ENCODE data around the gene RNF141.

RNF141 gene

DNA sequence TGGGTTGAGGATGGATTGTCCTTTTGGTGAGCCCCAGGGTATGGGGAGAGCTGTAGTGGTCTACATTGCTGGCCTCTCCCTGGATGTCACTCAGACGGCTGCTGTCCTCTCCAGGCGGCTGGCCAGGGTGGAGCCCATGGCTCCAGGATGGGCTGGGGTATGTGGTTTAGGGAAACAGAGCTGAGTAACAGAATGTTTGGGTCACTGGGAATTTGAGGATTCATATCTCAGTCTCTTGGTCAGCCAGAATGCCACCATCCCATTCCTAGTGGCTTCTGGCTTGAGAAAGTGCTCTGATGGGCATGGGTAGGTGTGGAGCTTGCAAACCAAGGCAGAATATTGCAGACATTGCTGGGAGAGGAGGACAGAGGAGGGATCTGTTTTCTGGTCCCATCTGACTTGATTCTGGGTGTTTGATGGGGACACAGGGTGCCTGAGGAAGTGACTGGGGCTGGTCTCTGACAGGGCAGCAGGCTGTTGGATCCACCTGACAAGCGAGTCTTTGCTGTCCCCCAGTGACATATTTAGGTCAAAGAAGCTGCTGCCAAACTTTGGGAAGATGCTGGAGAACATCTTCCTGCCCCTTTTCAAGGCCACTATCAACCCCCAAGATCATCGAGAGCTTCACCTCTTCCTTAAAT lies 44.6 kb downstream of the RNF141 start:
- Histone ChIP-seq H3K27me3 (ENCODE audit: low read depth, low read length) (no peaks in the 10 kb centered on the region), H3K27ac (ENCODE audit: low read length) (no peak overlapping the region), H3K4me1 (ENCODE audit: control insufficient read depth in 1 of 2, insufficient read depth in 2 of 2, low read length in 2 of 2) (no peaks in the 10 kb centered on the region), H3K4me3 (ENCODE audit: low read depth in 1 of 2, low read length in 2 of 2) (no peak overlapping the region), H3K9me3 (ENCODE audit: control insufficient read depth in 1 of 2, low read length in 2 of 2) (no peaks in the 10 kb centered on the region), H3K36me3 (ENCODE audit: control insufficient read depth in 1 of 2, insufficient read depth in 2 of 2, low read length in 2 of 2) (peaks cover 25% of the 10 kb centered on the region in 2 donors)

DNA sequence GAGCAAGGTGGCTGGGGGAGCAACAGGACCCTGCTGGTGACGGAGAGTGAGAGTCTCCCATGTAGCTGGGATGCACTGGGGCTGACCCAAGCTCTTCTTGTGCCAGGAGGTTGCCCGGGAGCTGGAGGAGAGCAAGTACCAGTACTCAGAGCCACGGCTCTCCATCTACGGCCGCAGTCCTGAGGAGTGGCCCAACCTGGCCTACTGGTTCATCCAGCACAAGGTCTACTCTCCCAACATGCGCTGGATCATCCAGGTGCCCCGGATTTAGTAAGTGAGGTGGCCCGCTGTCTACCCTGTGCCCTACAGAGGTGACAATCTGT lies 45.6 kb downstream of the RNF141 start:
- no peaks in the 10 kb centered on the region for H3K4me1 ChIP-seq (ENCODE audit: control insufficient read depth in 1 of 2, insufficient read depth in 2 of 2, low read length in 2 of 2)
- H3K9me3 ChIP-seq (ENCODE audit: control insufficient read depth in 1 of 2, low read length in 2 of 2): no peaks in the 10 kb centered on the region
- no peak overlapping the region for H3K27ac ChIP-seq (ENCODE audit: low read length)
- peaks cover 20 to 25% of the 10 kb centered on the region in 2 donors for H3K36me3 ChIP-seq (ENCODE audit: control insufficient read depth in 1 of 2, insufficient read depth in 2 of 2, low read length in 2 of 2)
- no peak overlapping the region for H3K4me3 ChIP-seq (ENCODE audit: low read depth in 1 of 2, low read length in 2 of 2)
- no peaks in the 10 kb centered on the region for H3K27me3 ChIP-seq (ENCODE audit: low read depth, low read length)

GRCh38 chr11:10494636-10495463 lies 46.1 kb downstream of the RNF141 start:
- Histone ChIP-seq H3K27me3 (ENCODE audit: low read depth, low read length) (no peaks in the 10 kb centered on the region), H3K27ac (ENCODE audit: low read length) (no peak overlapping the region), H3K36me3 (ENCODE audit: control insufficient read depth in 1 of 2, insufficient read depth in 2 of 2, low read length in 2 of 2) (peaks cover 15 to 22% of the 10 kb centered on the region in 2 donors), H3K9me3 (ENCODE audit: control insufficient read depth in 1 of 2, low read length in 2 of 2) (no peaks in the 10 kb centered on the region), H3K4me1 (ENCODE audit: control insufficient read depth in 1 of 2, insufficient read depth in 2 of 2, low read length in 2 of 2) (no peaks in the 10 kb centered on the region), H3K4me3 (ENCODE audit: low read depth in 1 of 2, low read length in 2 of 2) (no peak overlapping the region)

- H3K27ac ChIP-seq (ENCODE audit: low read length): no peak overlapping the region
- H3K4me3 ChIP-seq (ENCODE audit: low read depth in 1 of 2, low read length in 2 of 2): no peak overlapping the region
- H3K36me3 ChIP-seq (ENCODE audit: control insufficient read depth in 1 of 2, insufficient read depth in 2 of 2, low read length in 2 of 2): peaks cover 12 to 16% of the 10 kb centered on the region in 2 donors
These were observed 47.8 kb downstream of the RNF141 start for GRCh38 chr11:10493041-10493663.

GRCh38 chr11:10492084-10492483 lies 48.9 kb downstream of the RNF141 start:
- Histone ChIP-seq H3K9me3 (ENCODE audit: control insufficient read depth in 1 of 2, low read length in 2 of 2) (no peaks in the 10 kb centered on the region), H3K27ac (ENCODE audit: low read length) (no peak overlapping the region), H3K4me1 (ENCODE audit: control insufficient read depth in 1 of 2, insufficient read depth in 2 of 2, low read length in 2 of 2) (no peaks in the 10 kb centered on the region), H3K36me3 (ENCODE audit: control insufficient read depth in 1 of 2, insufficient read depth in 2 of 2, low read length in 2 of 2) (peaks cover 12 to 16% of the 10 kb centered on the region in 2 donors), H3K4me3 (ENCODE audit: low read depth in 1 of 2, low read length in 2 of 2) (no peak overlapping the region), H3K27me3 (ENCODE audit: low read depth, low read length) (no peaks in the 10 kb centered on the region)

More at GRCh38 chr11:10493041-10493663, 47.8 kb downstream of the RNF141 start:
- H3K9me3 ChIP-seq (ENCODE audit: control insufficient read depth in 1 of 2, low read length in 2 of 2): no peaks in the 10 kb centered on the region
- no peaks in the 10 kb centered on the region for H3K27me3 ChIP-seq (ENCODE audit: low read depth, low read length)
- no peaks in the 10 kb centered on the region for H3K4me1 ChIP-seq (ENCODE audit: control insufficient read depth in 1 of 2, insufficient read depth in 2 of 2, low read length in 2 of 2)

DNA sequence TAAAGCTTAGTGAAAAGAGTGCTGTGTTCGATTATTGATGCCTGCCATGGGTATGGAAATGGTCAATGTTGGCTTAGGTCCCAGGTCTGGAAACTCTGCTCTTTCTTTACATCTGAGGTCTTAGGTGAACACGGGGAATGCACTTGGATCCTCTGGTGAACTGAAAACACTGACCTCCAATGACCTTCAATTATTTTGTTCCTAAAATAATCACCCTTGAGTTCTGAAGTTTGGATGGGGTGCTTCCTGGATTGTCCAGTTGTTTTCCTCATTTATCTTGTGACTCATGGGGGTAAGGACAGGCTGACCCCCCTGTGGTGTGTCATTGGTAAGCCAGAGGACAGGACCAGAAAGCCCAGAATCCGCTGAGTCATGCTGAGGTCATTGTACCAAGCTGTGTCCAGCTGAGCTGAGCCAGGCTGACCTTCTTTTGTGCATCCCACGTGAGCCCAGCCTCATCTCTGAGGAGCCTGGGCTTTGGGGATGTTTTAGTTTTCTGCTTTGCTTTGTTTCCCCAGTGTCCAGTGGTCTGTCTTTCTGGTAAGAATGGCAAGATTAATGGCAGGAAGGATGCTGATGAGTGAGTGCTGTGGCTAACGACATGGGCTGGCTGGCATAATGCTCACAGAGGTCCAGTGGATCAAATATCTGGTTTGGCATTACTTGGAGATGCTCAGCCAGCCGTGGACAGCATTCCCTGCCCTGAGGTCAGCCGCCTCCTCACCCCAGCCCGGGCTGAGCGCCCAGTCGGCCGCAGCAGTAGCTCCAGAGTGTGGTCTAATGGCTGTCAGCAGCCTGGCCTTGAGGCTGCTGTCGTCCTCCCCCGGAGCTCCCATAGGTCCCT lies 50.4 kb downstream of the RNF141 start:
- H3K27ac ChIP-seq (ENCODE audit: low read length): peak overlapping the region; percentile 70
- no peaks in the 10 kb centered on the region for H3K9me3 ChIP-seq (ENCODE audit: control insufficient read depth in 1 of 2, low read length in 2 of 2)
- no peak overlapping the region for H3K4me3 ChIP-seq (ENCODE audit: low read depth in 1 of 2, low read length in 2 of 2)
- no peaks in the 10 kb centered on the region for H3K4me1 ChIP-seq (ENCODE audit: control insufficient read depth in 1 of 2, insufficient read depth in 2 of 2, low read length in 2 of 2)
- no peaks in the 10 kb centered on the region for H3K27me3 ChIP-seq (ENCODE audit: low read depth, low read length)
- peaks cover 11 to 16% of the 10 kb centered on the region in 2 donors for H3K36me3 ChIP-seq (ENCODE audit: control insufficient read depth in 1 of 2, insufficient read depth in 2 of 2, low read length in 2 of 2)

DNA sequence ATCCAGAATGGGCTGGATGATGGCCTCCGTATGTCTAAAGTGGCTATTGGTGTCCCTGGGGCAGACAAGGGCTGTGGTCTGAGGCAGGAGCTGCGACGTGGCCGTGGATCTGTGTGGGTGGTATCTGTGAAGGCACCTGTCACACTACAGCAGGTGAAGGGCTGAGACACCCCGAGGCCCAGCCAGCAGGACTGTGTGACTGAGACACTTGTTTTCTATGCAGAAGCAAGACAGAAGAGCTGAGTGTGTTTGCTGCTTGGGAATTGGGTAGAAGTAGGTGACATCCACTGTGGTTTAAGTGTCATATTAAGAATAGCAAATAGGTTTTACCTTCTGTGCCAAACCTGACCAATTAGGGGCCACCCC lies 51.0 kb downstream of the RNF141 start:
- Histone ChIP-seq H3K9me3 (ENCODE audit: control insufficient read depth in 1 of 2, low read length in 2 of 2) (no peaks in the 10 kb centered on the region), H3K4me3 (ENCODE audit: low read depth in 1 of 2, low read length in 2 of 2) (no peak overlapping the region), H3K27ac (ENCODE audit: low read length) (peak overlapping the region; percentile 10), H3K27me3 (ENCODE audit: low read depth, low read length) (no peaks in the 10 kb centered on the region), H3K4me1 (ENCODE audit: control insufficient read depth in 1 of 2, insufficient read depth in 2 of 2, low read length in 2 of 2) (no peaks in the 10 kb centered on the region), H3K36me3 (ENCODE audit: control insufficient read depth in 1 of 2, insufficient read depth in 2 of 2, low read length in 2 of 2) (peaks cover 8 to 10% of the 10 kb centered on the region in 2 donors)

DNA sequence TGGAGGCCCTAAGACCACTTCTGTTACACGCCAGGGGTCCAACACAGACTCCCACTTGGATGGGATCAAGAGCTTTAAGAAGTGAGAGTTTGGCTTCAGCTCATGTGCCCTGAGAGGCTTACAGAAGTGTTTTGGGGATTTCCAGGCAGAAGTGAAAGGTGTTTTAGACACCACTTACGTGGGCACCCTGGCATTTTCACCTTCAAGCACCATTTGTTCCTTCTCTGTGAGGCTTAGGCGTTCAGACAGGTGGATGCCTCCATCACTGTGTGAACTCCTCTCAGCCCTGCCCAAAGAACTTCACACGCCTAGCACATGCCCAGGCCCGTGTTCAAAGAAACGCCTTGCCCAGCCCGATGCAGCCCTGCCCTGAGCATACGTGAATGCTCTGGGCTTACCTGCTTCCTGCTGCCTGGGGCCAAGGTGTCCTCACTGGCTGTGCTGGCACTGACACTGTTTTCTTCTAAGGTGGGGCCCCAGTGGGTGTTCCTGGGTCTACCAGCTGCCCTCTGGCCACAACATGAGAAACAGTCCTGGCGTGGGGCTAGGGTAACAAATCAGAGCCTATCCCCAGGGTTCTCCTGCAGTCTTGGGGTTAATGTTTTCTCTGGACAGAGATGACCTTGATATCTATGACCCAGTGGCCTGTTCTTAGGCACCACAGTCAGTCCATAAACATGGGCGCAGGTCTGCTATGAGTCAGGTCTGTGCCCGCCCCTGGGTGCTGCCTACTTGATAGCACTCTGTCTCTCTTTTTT lies 51.9 kb downstream of the RNF141 start:
- no peaks in the 10 kb centered on the region for H3K4me1 ChIP-seq (ENCODE audit: control insufficient read depth in 1 of 2, insufficient read depth in 2 of 2, low read length in 2 of 2)
- no peaks in the 10 kb centered on the region for H3K27me3 ChIP-seq (ENCODE audit: low read depth, low read length)
- H3K27ac ChIP-seq (ENCODE audit: low read length): no peak overlapping the region
- H3K9me3 ChIP-seq (ENCODE audit: control insufficient read depth in 1 of 2, low read length in 2 of 2): no peaks in the 10 kb centered on the region
- H3K36me3 ChIP-seq (ENCODE audit: control insufficient read depth in 1 of 2, insufficient read depth in 2 of 2, low read length in 2 of 2): peaks cover 3 to 8% of the 10 kb centered on the region in 2 donors
- no peak overlapping the region for H3K4me3 ChIP-seq (ENCODE audit: low read depth in 1 of 2, low read length in 2 of 2)

DNA sequence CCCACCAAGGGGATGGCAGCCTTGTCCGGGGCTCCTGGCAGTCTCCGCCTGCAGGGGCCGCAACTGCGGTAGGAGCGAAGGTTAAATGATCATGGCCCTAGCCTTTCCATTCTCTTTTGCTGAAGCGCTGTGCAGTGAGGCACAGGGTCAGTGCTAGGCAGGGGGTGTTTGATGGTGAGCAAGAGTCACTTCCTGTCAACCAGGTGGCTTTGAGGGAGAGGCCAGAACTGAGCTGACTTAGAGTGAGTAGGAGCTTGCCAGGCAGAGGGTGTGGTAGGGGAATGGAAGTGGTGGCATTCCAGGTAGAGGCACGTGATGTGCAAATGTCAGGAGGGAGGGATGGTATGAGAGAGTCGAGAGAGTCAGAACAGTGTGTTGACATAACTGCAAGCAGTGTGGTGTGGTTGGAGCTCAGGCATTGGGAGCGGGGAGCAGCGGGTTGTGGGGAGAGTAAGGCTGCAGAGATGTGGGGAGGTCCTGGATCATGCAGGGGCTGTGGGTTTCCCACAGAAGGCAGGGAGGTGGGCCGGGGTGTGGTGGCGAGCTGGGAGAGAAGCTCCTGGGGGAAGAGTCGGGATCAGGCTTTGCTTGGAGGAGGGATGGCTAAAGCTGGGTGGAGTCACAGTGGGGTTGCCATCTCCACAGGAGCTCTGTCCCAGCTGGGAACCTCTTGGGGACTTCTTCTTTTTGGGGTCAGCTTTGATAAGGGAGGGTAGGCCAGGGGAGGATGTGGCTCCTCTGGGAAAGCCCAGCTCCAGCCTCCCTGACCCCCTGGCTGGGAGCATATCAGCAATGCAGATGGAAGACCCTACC lies 52.7 kb downstream of the RNF141 start:
- Histone ChIP-seq H3K27me3 (ENCODE audit: low read depth, low read length) (no peaks in the 10 kb centered on the region), H3K4me3 (ENCODE audit: low read depth in 1 of 2, low read length in 2 of 2) (no peak overlapping the region), H3K4me1 (ENCODE audit: control insufficient read depth in 1 of 2, insufficient read depth in 2 of 2, low read length in 2 of 2) (no peaks in the 10 kb centered on the region), H3K9me3 (ENCODE audit: control insufficient read depth in 1 of 2, low read length in 2 of 2) (no peaks in the 10 kb centered on the region), H3K27ac (ENCODE audit: low read length) (no peak overlapping the region), H3K36me3 (ENCODE audit: control insufficient read depth in 1 of 2, insufficient read depth in 2 of 2, low read length in 2 of 2) (peaks cover 3 to 8% of the 10 kb centered on the region in 2 donors)

GRCh38 chr11:10487002-10487647 lies 53.9 kb downstream of the RNF141 start:
- H3K9me3 ChIP-seq (ENCODE audit: control insufficient read depth in 1 of 2, low read length in 2 of 2): no peaks in the 10 kb centered on the region
- H3K4me3 ChIP-seq (ENCODE audit: low read depth in 1 of 2, low read length in 2 of 2): no peak overlapping the region
- peaks cover 0 to 5% of the 10 kb centered on the region in 2 donors for H3K36me3 ChIP-seq (ENCODE audit: control insufficient read depth in 1 of 2, insufficient read depth in 2 of 2, low read length in 2 of 2)
- H3K4me1 ChIP-seq (ENCODE audit: control insufficient read depth in 1 of 2, insufficient read depth in 2 of 2, low read length in 2 of 2): no peaks in the 10 kb centered on the region
- no peaks in the 10 kb centered on the region for H3K27me3 ChIP-seq (ENCODE audit: low read depth, low read length)
- H3K27ac ChIP-seq (ENCODE audit: low read length): no peak overlapping the region

Data from muscle layer of duodenum (tissue), 2 donors.